Measurements from ENCODE around the gene RRAGD. TPM values are rescaled to one million over a fixed set of nuclear protein-coding genes. Genes with fewer than 3 reads are reported as not detected.

Gene RRAGD
- polyA plus RNA-seq, 3 donors, result 5.0 to 7.9 (median 7.4) TPM

GRCh38 chr6:89404512-89404911 is 7.6 kb downstream of the RRAGD start:
- no peak overlapping the region for H3K9ac ChIP-seq (ENCODE audit: insufficient read depth, low read length, poor library complexity, severe bottlenecking)
- Mint-ChIP-seq H3K27ac (no peak overlapping the region), H3K36me3 (no peaks in the 10 kb centered on the region), H3K9me3 (peaks cover 0 to 4% (median 0%) of the 10 kb centered on the region in 7 donors), H3K4me1 (peaks cover 58% of the 10 kb centered on the region), H3K4me3 (no peak overlapping the region), H3K27me3 (ENCODE audit: low read depth in 3 of 3) (no peaks in the 10 kb centered on the region)
- no peak for DNase-seq
- H2AFZ ChIP-seq (ENCODE audit: insufficient read depth, low read depth, low read length, poor library complexity, severe bottlenecking), result no peak overlapping the region
- H3K9me3 ChIP-seq (replicated peaks in 1 of 2; ENCODE audit: control insufficient read depth in 1 of 2, insufficient read depth in 1 of 2, low read length in 2 of 2), result no peaks in the 10 kb centered on the region
- intact Hi-C loops (cut with micrococcal nuclease), result no loop called here
- no peak overlapping the region for H3K27ac ChIP-seq (ENCODE audit: low read depth in 1 of 2, low read length in 2 of 2)
- no CpG with 5 or more reads among the region's 3 CpGs for WGBS (ENCODE audit: insufficient coverage)
- TF ChIP-seq CTCF (IDR thresholded peaks at IDR 0.05), result no peak
- H3K27me3 ChIP-seq (ENCODE audit: control insufficient read depth in 2 of 2, insufficient read depth in 2 of 2, low read length in 2 of 2), result no peaks in the 10 kb centered on the region
- H4K20me1 ChIP-seq (ENCODE audit: insufficient read depth, low read length), result peaks cover 35% of the 10 kb centered on the region
- H3K4me1 ChIP-seq (ENCODE audit: control insufficient read depth in 1 of 2, insufficient read depth in 2 of 2, low read length in 2 of 2), result peaks cover 28 to 43% of the 10 kb centered on the region in 2 donors
- no peaks in the 10 kb centered on the region for H3K36me3 ChIP-seq (replicated peaks in 1 of 2; ENCODE audit: control insufficient read depth in 1 of 2, insufficient read depth in 2 of 2, low read length in 2 of 2)
- H3K79me2 ChIP-seq (ENCODE audit: insufficient read depth, low read length), result peaks cover 100% of the 10 kb centered on the region
- H3K4me2 ChIP-seq (replicated peaks; ENCODE audit: extremely low read depth, low read length, poor library complexity, severe bottlenecking), result no peak overlapping the region
- H3K4me3 ChIP-seq (replicated peaks in 1 of 3; ENCODE audit: low read depth in 2 of 3, low read length in 3 of 3), result no peak overlapping the region

DNA sequence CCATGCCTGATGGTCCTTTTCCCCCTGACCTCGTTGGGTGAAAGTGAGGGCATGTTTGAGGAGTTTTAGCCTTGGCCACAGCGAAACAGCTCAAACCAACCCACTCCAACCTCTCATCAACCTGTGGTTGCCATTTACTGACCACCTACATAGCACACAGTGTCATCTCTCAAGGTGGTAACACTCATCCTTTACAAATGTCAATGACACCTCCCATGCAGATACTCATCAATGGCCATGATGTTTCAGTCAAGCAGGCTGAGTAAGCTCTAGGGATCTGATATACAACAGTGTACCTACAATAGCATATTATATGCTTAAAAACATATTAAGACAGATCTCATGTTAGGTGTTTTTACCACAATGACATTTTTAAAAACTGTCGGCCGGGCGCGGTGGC is 9.3 kb downstream of the RRAGD start:
- Histone ChIP-seq H3K36me3 (replicated peaks in 1 of 2; ENCODE audit: control insufficient read depth in 1 of 2, insufficient read depth in 2 of 2, low read length in 2 of 2) (no peaks in the 10 kb centered on the region), H3K9ac (ENCODE audit: insufficient read depth, low read length, poor library complexity, severe bottlenecking) (no peak overlapping the region), H2AFZ (ENCODE audit: insufficient read depth, low read depth, low read length, poor library complexity, severe bottlenecking) (no peak overlapping the region), H3K4me3 (replicated peaks in 1 of 3; ENCODE audit: low read depth in 2 of 3, low read length in 3 of 3) (no peak overlapping the region), H3K27ac (ENCODE audit: low read depth in 1 of 2, low read length in 2 of 2) (no peak overlapping the region), H4K20me1 (ENCODE audit: insufficient read depth, low read length) (peaks cover 23% of the 10 kb centered on the region), H3K79me2 (ENCODE audit: insufficient read depth, low read length) (peaks cover 95% of the 10 kb centered on the region), H3K9me3 (replicated peaks in 1 of 2; ENCODE audit: control insufficient read depth in 1 of 2, insufficient read depth in 1 of 2, low read length in 2 of 2) (no peaks in the 10 kb centered on the region), H3K27me3 (ENCODE audit: control insufficient read depth in 2 of 2, insufficient read depth in 2 of 2, low read length in 2 of 2) (no peaks in the 10 kb centered on the region), H3K4me2 (replicated peaks; ENCODE audit: extremely low read depth, low read length, poor library complexity, severe bottlenecking) (no peak overlapping the region), H3K4me1 (ENCODE audit: control insufficient read depth in 1 of 2, insufficient read depth in 2 of 2, low read length in 2 of 2) (peaks cover 24 to 32% of the 10 kb centered on the region in 2 donors)
- Mint-ChIP-seq H3K9me3 (peaks cover 0 to 4% (median 0%) of the 10 kb centered on the region in 7 donors), H3K27me3 (ENCODE audit: low read depth in 3 of 3) (no peaks in the 10 kb centered on the region), H3K4me1 (peaks cover 60% of the 10 kb centered on the region), H3K36me3 (peaks cover 0 to 3% of the 10 kb centered on the region in 2 donors), H3K27ac (peak overlapping the region in 1 of 7 donors; percentile 26), H3K4me3 (no peak overlapping the region)
- DNase-seq, result no peak
- TF ChIP-seq CTCF (IDR thresholded peaks at IDR 0.05), result no peak
- intact Hi-C loops (cut with micrococcal nuclease), result no loop called here
- WGBS (ENCODE audit: insufficient coverage), result 100% methylated on average over 4 of the region's 6 CpGs

All from CD14-positive monocyte (primary cell).